Fibroblast of lung (primary cell): ENCODE data around the gene ITPR3. TPM values are rescaled to one million over a fixed set of nuclear protein-coding genes. Genes with fewer than 3 reads are reported as not detected.

Experiments
- DNase-seq, 2 donors: peaks; one replicate each; pipeline versions ENCODE4 v3.0.0 to v3.0.0-alpha.2; 2010; ENCODE audit warnings: low read depth in 2 of 2
- H2AFZ ChIP-seq: 2 replicates; pipeline ENCODE4 v1.5.1; 2012; ENCODE audit warnings: low read length, control low read depth, inconsistent platforms
- H3K27ac ChIP-seq: 2 replicates; pipeline ENCODE4 v1.5.1; 2011; ENCODE audit warnings: low read length, control low read depth; ENCODE audit not compliant: insufficient read depth
- H3K27me3 ChIP-seq: 2 replicates; pipeline ENCODE4 v1.5.1; 2011; ENCODE audit warnings: mild to moderate bottlenecking, low read length; ENCODE audit not compliant: control insufficient read depth, insufficient read depth
- H3K36me3 ChIP-seq: 2 replicates; pipeline ENCODE4 v1.5.1; 2011; ENCODE audit warnings: low read length; ENCODE audit not compliant: control insufficient read depth, insufficient read depth
- H3K4me1 ChIP-seq: 2 replicates; pipeline ENCODE4 v1.5.1; 2011; ENCODE audit warnings: low read length; ENCODE audit not compliant: control insufficient read depth, insufficient read depth; ENCODE audit errors: extremely low read depth
- H3K4me2 ChIP-seq: 2 replicates; pipeline ENCODE4 v1.5.1; 2011; ENCODE audit warnings: low read length, control low read depth; ENCODE audit not compliant: insufficient read depth; ENCODE audit errors: extremely low read depth
- H3K4me3 ChIP-seq, 4 experiments: fragments of 200-600 bp in 1 of 4; sonication (generic) in 1 of 4; replicated peaks in 1 of 4; 2 replicates each; pipeline ENCODE4 v1.5.1; 2011 to 2016; ENCODE audit warnings: low read length in 4 of 4, low read depth in 3 of 4, mild to moderate bottlenecking in 3 of 4, control low read depth in 2 of 4, inconsistent platforms in 1 of 4, mixed read lengths in 1 of 4; ENCODE audit not compliant: insufficient read depth in 1 of 4; ENCODE audit errors: control extremely low read depth in 1 of 4
- H3K79me2 ChIP-seq: 2 replicates; pipeline ENCODE4 v1.5.1; 2012; ENCODE audit warnings: mild to moderate bottlenecking, low read length, inconsistent platforms; ENCODE audit not compliant: control insufficient read depth, insufficient read depth
- H3K9ac ChIP-seq: 2 replicates; pipeline ENCODE4 v1.5.1; 2011; ENCODE audit warnings: mild to moderate bottlenecking, low read length, control low read depth; ENCODE audit not compliant: insufficient read depth
- H3K9me3 ChIP-seq: 2 replicates; pipeline ENCODE4 v1.5.1; 2012; ENCODE audit warnings: low read depth, low read length; ENCODE audit not compliant: control insufficient read depth, insufficient read depth
- H4K20me1 ChIP-seq: 2 replicates; pipeline ENCODE4 v1.5.1; 2011; ENCODE audit warnings: low read length; ENCODE audit not compliant: control insufficient read depth, insufficient read depth; ENCODE audit errors: extremely low read depth
- CTCF ChIP-seq, 2 donors: IDR thresholded peaks in 1 of 2; conservative IDR thresholded peaks in 1 of 2; 1 replicate in 1 of 2; 2 replicates in 1 of 2; pipeline ENCODE4 v1.5.1; 2011 to 2012; ENCODE audit warnings: low read length in 2 of 2, control low read depth in 1 of 2, inconsistent platforms in 1 of 2, low read depth in 1 of 2, mild to moderate bottlenecking in 1 of 2
- EZH2 ChIP-seq: IDR thresholded peaks from 2 replicates; pipeline ENCODE4 v1.5.1; 2012; ENCODE audit warnings: low read length, control low read depth, mild to moderate bottlenecking; ENCODE audit errors: missing control alignments
- polyA plus RNA-seq, 2 donors: library from polyadenylated mRNA; depleted of rRNA in 1 of 2; stranded (reverse) in 1 of 2; unstranded in 1 of 2; fragments of >200 nt; gene quantifications; 2 replicates each; pipeline ENCODE4 v1.2.1, GENCODE V29; 2011 to 2012; ENCODE audit warnings: missing spikeins in 1 of 2
- total RNA-seq: library from RNA; depleted of rRNA; stranded (reverse); fragments of >200 nt; gene quantifications from 2 replicates; pipeline ENCODE4 v1.2.1, GENCODE V29; 2014

The ITPR3 gene
- total and polyA plus RNA-seq, 2 donors (not counting 1 experiment from before 2014, with no cell fraction given): 9.6 to 43.4 TPM

DNA sequence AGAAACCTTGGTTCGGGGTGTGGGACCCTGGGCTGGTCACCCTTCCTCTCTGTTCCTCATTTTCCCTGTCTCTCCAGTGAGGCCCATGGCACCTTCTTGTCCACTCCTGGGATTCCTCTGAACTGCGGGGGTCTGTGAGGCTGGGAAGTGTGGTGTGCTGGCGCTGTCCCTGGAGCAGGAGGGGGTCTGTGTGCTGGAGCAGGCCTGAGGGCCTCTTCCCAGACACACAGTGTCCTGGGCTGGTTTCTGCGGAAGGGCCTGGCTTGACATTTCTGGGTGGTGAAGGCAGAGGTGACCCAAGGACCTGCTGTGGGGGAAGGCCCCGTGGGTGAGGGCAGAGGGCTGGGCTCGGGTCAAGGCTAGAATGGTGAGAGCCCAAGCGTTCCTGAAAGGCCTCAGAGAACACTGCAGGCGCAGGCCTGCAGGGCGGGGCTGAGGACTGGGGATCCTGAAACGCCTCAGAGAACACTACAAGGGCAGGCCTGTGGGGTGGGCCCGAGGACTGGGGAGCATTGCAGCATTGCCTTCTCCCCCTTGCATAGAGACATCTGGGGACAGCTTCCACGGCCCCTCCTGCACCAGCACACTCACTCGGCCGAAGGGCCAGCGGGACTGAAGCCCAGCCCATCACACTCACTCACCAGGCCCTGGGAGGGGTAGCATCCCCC is 30.5 kb upstream of the ITPR3 start:
- Histone ChIP-seq H3K79me2 (no peaks in the 10 kb centered on the region), H4K20me1 (no peaks in the 10 kb centered on the region), H3K27ac (peak overlapping the region; percentile 90), H3K4me3 (no peak overlapping the region), H3K9ac (no peak overlapping the region), H3K27me3 (no peaks in the 10 kb centered on the region), H3K4me1 (peaks cover 17% of the 10 kb centered on the region), H3K4me2 (no peak overlapping the region), H3K36me3 (no peaks in the 10 kb centered on the region), H3K9me3 (no peaks in the 10 kb centered on the region), H2AFZ (no peak overlapping the region)
- no peak for DNase-seq
- no peak for TF ChIP-seq CTCF (conservative IDR thresholded peaks at IDR 0.05 in 1 of 2, IDR thresholded peaks at IDR 0.05 in 1 of 2; ENCODE audit: low read depth in 1 of 2, low read length in 2 of 2)
- no peak for TF ChIP-seq EZH2

DNA sequence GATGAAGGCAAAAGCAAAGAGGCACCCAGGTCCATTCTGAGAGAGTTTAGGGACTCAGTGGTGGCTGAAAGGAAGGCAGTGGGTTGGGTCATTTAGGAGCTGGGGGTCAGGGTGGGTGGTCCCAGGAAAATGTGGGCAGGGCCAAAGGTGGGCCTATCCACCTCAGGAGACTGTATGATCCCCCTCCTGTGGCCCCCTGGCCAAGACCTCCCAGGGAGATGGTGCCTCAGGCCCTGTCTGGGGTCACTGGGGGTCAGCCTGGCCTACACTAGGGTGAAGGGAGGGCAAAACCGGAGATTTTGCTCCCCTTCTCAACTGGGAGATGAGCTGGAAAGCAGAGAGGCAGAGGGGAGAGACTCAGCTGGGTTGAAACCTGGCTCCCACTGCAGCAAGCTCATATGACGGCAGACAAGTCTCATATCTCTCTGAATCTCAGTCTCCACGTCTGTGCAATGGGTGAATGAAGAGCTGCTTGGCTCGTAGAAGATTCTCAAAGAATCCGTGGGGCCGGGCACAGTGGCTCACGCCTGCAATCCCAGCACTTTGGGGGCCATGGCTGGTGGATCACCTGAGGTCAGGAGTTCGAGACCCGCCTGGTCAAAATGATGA is 29.6 kb upstream of the ITPR3 start:
- Histone ChIP-seq H4K20me1 (no peaks in the 10 kb centered on the region), H3K4me3 (no peak overlapping the region), H2AFZ (no peak overlapping the region), H3K36me3 (no peaks in the 10 kb centered on the region), H3K79me2 (no peaks in the 10 kb centered on the region), H3K27ac (peak overlapping the region; percentile 90), H3K27me3 (no peaks in the 10 kb centered on the region), H3K9ac (no peak overlapping the region), H3K4me2 (no peak overlapping the region), H3K4me1 (peaks cover 17% of the 10 kb centered on the region), H3K9me3 (no peaks in the 10 kb centered on the region)
- TF ChIP-seq EZH2 (no peak), CTCF (conservative IDR thresholded peaks at IDR 0.05 in 1 of 2, IDR thresholded peaks at IDR 0.05 in 1 of 2; ENCODE audit: low read depth in 1 of 2, low read length in 2 of 2) (no peak)
- no peak for DNase-seq

- Histone ChIP-seq H3K4me1 (peaks cover 17% of the 10 kb centered on the region), H3K4me3 (no peak overlapping the region), H3K27ac (no peak overlapping the region), H3K4me2 (no peak overlapping the region), H3K36me3 (no peaks in the 10 kb centered on the region), H4K20me1 (no peaks in the 10 kb centered on the region), H2AFZ (no peak overlapping the region), H3K27me3 (no peaks in the 10 kb centered on the region), H3K9me3 (no peaks in the 10 kb centered on the region), H3K79me2 (no peaks in the 10 kb centered on the region), H3K9ac (no peak overlapping the region)
- TF ChIP-seq CTCF (conservative IDR thresholded peaks at IDR 0.05 in 1 of 2, IDR thresholded peaks at IDR 0.05 in 1 of 2; ENCODE audit: low read depth in 1 of 2, low read length in 2 of 2): no peak
- no peak for TF ChIP-seq EZH2
- DNase-seq: no peak
Measured at GRCh38 chr6:33592280-33592594, 28.9 kb upstream of the ITPR3 start.
